Muscle of leg (tissue), 11 donors: ENCODE measurements around the gene F10. TPM values are rescaled to one million over a fixed set of nuclear protein-coding genes. Genes with fewer than 3 reads are reported as not detected.
A peak's percentile ranks its signal among the peaks of the same experiment; 100 is the strongest.
"Not testable (repeated sequence)": the region's sequence is repeated elsewhere in the genome, so short reads cannot be mapped to it uniquely, and the experiment has no call there.

Experiments used
- DNase-seq: peaks from one replicate; pipeline ENCODE4 v3.0.0; 2013
- H3K27ac ChIP-seq: one replicate; pipeline ENCODE4 v1.5.1; 2013; ENCODE audit warnings: mild to moderate bottlenecking, low read length, control low read depth
- H3K27me3 ChIP-seq: one replicate; pipeline ENCODE4 v1.6.1; 2013; ENCODE audit warnings: low read length; ENCODE audit not compliant: control insufficient read depth, insufficient read depth
- H3K36me3 ChIP-seq: one replicate; pipeline ENCODE4 v1.6.1; 2013; ENCODE audit warnings: low read length; ENCODE audit not compliant: control insufficient read depth, insufficient read depth
- H3K4me1 ChIP-seq: one replicate; pipeline ENCODE4 v1.6.1; 2013; ENCODE audit warnings: low read length; ENCODE audit not compliant: control insufficient read depth, insufficient read depth
- H3K4me3 ChIP-seq: one replicate; pipeline ENCODE4 v1.5.1; 2013; ENCODE audit warnings: low read length, control low read depth
- H3K9me3 ChIP-seq: replicated peaks from 2 replicates; pipeline ENCODE4 v1.6.1; 2013; ENCODE audit warnings: low read depth, low read length; ENCODE audit not compliant: control insufficient read depth
- WGBS: methylation state at CpG from one replicate; pipeline ENCODE4 v1.1.5; 2013; ENCODE audit warnings: missing lambda C conversion rate; ENCODE audit not compliant: insufficient coverage; 5-methylcytosine and 5-hydroxymethylcytosine counted together
- polyA plus RNA-seq, 8 donors: library from polyadenylated mRNA; unstranded; fragments of 120-200 nt; gene quantifications; one replicate each; pipeline versions ENCODE4 v1.2.1 to v1.2.3, GENCODE V29; 2013; ENCODE audit warnings: inconsistent platforms in 1 of 8, low replicate concordance in 1 of 8; ENCODE audit not compliant: insufficient read length in 8 of 8, insufficient read depth in 1 of 8
- total RNA-seq: library from RNA; stranded (reverse); fragments of 120-200 nt; gene quantifications from one replicate; pipeline ENCODE4 v1.2.4, GENCODE V29; 2013

The F10 gene
- total and polyA plus RNA-seq, 9 donors: 6.7 to 41.0 (median 14.8) TPM

GRCh38 chr13:113110852-113111315 lies 11.7 kb upstream of the F10 start:
- 9% methylated on average over 45 of the region's 49 CpGs for WGBS
- Histone ChIP-seq H3K36me3 (no peaks in the 10 kb centered on the region), H3K27ac (no peak overlapping the region), H3K9me3 (no peaks in the 10 kb centered on the region), H3K4me3 (peak overlapping the region; percentile 36), H3K27me3 (peaks cover 38% of the 10 kb centered on the region), H3K4me1 (peaks cover 13% of the 10 kb centered on the region)
- no peak for DNase-seq

DNA sequence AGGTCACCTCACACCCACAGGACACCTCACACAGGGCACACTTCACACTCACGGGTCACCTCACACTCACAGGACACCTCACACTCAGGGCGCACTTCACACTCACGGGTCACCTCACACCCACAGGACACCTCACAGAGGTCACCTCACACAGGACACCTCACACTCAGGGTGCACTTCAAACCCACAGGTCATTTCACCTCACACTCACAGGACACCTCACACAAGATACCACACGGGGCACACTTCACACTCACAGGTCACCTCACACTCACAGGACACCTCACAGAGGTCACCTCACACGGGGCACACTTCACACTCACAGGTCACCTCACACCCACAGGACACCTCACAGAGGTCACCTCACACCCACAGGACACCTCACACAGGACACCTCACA lies 10.8 kb upstream of the F10 start:
- Histone ChIP-seq H3K4me1 (peaks cover 13% of the 10 kb centered on the region), H3K27me3 (peaks cover 43% of the 10 kb centered on the region)
- not testable (repeated sequence) for H3K4me3 ChIP-seq, H3K9me3 ChIP-seq, DNase-seq, H3K27ac ChIP-seq, H3K36me3 ChIP-seq
- 86% methylated on average over 5 of the region's 5 CpGs for WGBS

DNA sequence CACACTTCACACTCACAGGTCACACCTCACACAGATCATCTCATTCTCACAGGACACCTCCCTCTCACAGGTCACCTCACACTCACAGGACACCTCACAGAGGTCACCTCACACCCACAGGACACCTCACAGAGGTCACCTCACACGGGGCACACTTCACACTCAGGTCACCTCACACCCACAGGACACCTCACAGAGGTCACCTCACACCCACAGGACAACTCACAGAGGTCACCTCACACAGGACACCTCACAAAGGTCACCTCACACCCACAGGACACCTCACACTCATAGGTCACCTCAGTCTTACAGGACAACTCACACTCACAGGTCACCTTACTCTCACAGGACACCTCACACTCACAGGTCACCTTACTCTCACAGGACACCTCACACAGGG lies 10.1 kb upstream of the F10 start:
- DNase-seq, H3K4me3 ChIP-seq, H3K36me3 ChIP-seq, H3K9me3 ChIP-seq, H3K27ac ChIP-seq: not testable (repeated sequence)
- WGBS: 80% methylated on average over 1 of the region's 1 CpG
- peaks cover 45% of the 10 kb centered on the region for H3K27me3 ChIP-seq
- H3K4me1 ChIP-seq: peaks cover 13% of the 10 kb centered on the region

- H3K27ac ChIP-seq: no peak overlapping the region
- H3K4me1 ChIP-seq: peaks cover 13% of the 10 kb centered on the region
- no peaks in the 10 kb centered on the region for H3K36me3 ChIP-seq
- H3K4me3 ChIP-seq: no peak overlapping the region
- no peaks in the 10 kb centered on the region for H3K9me3 ChIP-seq
- DNase-seq: no peak
- WGBS: 33% methylated on average over 1 of the region's 9 CpGs
- peaks cover 46% of the 10 kb centered on the region for H3K27me3 ChIP-seq
These were observed 9.4 kb upstream of the F10 start for GRCh38 chr13:113112893-113113845.

GRCh38 chr13:113113846-113114271 lies 8.7 kb upstream of the F10 start:
- H3K36me3 ChIP-seq: no peaks in the 10 kb centered on the region
- 92% methylated on average over 6 of the region's 8 CpGs for WGBS
- no peak for DNase-seq
- H3K27ac ChIP-seq: no peak overlapping the region
- H3K27me3 ChIP-seq: peaks cover 47% of the 10 kb centered on the region
- no peak overlapping the region for H3K4me3 ChIP-seq
- H3K9me3 ChIP-seq: no peaks in the 10 kb centered on the region
- H3K4me1 ChIP-seq: peaks cover 13% of the 10 kb centered on the region

- Histone ChIP-seq H3K4me3 (no peak overlapping the region), H3K36me3 (no peaks in the 10 kb centered on the region), H3K9me3 (no peaks in the 10 kb centered on the region), H3K27me3 (peaks cover 38% of the 10 kb centered on the region), H3K4me1 (peaks cover 9% of the 10 kb centered on the region), H3K27ac (no peak overlapping the region)
- 85% methylated on average over 16 of the region's 17 CpGs for WGBS
- no peak for DNase-seq
These were observed 7.9 kb upstream of the F10 start for GRCh38 chr13:113114511-113115362.

- Histone ChIP-seq H3K9me3 (no peaks in the 10 kb centered on the region), H3K4me3 (no peak overlapping the region), H3K36me3 (no peaks in the 10 kb centered on the region), H3K4me1 (peaks cover 4% of the 10 kb centered on the region), H3K27ac (no peak overlapping the region), H3K27me3 (peaks cover 30% of the 10 kb centered on the region)
- DNase-seq: no peak
- WGBS: 82% methylated on average over 19 of the region's 21 CpGs
These were observed 7.0 kb upstream of the F10 start for GRCh38 chr13:113115363-113116205.

DNA sequence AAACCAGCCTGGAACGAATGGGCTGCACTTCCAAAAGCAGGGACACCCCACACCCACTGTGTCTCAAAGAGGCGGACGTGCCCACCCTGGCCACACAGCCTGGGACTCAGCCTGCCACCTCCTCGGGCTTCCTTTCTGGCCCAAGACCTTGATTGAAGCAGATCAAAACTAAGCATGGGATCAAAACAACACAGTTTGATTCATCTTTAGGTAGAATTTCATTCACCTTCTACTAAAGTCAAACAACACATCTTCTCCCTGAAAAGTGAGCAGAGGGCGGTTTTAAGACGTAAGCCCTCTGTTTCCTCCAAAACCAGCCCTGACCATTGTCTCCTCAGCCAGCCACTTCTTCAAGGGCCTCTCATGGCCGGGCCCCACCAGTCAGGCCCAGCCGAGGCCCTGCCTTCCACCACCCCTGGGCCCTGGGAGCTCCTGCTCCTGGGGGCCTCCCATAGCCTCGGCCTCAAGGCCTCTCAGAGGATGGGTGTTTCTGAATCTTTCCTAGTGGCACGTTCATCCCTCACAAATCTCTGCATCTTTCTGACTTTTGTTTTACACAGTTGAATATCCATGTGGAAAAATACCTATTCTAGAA lies 6.3 kb upstream of the F10 start:
- Histone ChIP-seq H3K4me1 (peaks cover under 1% of the 10 kb centered on the region), H3K9me3 (no peaks in the 10 kb centered on the region), H3K4me3 (no peak overlapping the region), H3K27me3 (peaks cover 23% of the 10 kb centered on the region), H3K36me3 (no peaks in the 10 kb centered on the region), H3K27ac (no peak overlapping the region)
- 86% methylated on average over 8 of the region's 10 CpGs for WGBS
- no peak for DNase-seq

- no peaks in the 10 kb centered on the region for H3K9me3 ChIP-seq
- no peak for DNase-seq
- H3K27ac ChIP-seq: no peak overlapping the region
- peaks cover 6% of the 10 kb centered on the region for H3K4me1 ChIP-seq
- no peak overlapping the region for H3K4me3 ChIP-seq
- WGBS: 91% methylated on average over 7 of the region's 10 CpGs
- H3K27me3 ChIP-seq: peaks cover 20% of the 10 kb centered on the region
- H3K36me3 ChIP-seq: no peaks in the 10 kb centered on the region
These were observed 5.7 kb upstream of the F10 start for GRCh38 chr13:113116871-113117271.
